GM10248 (cell line): ENCODE data around the gene UTRN.

Experiments used
- CTCF ChIA-PET: fragments of 300-600 bp; sonication (Branson Sonifier 250); formaldehyde crosslinking; extraction: SDS; loops from one replicate; lab custom pipeline; 2021; ENCODE audit warnings: antibody characterized with exemption; lab: Yijun Ruan, JAX
- POLR2A ChIA-PET: fragments of 350-650 bp; sonication (Branson Sonifier 250); formaldehyde crosslinking; extraction: SDS; loops from one replicate; lab custom pipeline; 2020; ENCODE audit warnings: antibody characterized with exemption; lab: Yijun Ruan, JAX
- DNase-seq: peaks from one replicate; pipeline ENCODE4 v3.0.0; 2012; ENCODE audit errors: extremely low spot score
- TF ChIP-seq, protein P1 (sequence below): IDR thresholded peaks from 2 replicates; pipeline ENCODE4 v1.5.1; 2012; ENCODE audit warnings: mild to moderate bottlenecking, low read depth; ENCODE audit errors: extremely low read depth, missing control alignments, control extremely low read depth

UTRN gene

DNA sequence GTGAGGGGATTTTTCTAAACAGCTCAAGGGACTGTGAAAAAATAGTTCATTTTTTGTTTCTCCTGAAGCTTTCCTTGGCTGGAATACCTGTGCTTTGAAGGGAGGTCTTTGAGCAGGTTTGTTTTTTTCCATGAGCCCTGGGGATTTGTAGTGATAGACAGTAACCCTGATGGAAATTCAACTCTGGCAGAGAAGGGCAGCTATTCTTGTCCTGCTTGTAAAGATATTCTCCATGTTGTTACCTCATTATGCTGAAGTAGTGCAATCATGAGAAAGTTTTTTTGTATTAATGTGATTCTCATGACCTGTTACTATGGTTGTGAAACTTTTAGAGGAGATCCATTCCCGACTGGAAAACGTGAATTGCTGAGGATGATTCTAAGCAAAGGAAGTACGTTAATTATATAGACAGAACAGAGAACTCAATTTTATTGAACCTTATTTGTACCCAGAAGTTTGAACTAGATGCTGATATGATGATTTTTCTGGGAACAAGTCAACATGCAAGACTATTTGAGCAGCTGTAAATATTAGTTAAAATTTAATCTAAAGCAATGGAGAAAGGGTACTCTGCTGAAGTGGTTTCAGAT, 12.5 kb downstream of the UTRN start:
- TF ChIP-seq, protein P1, sequence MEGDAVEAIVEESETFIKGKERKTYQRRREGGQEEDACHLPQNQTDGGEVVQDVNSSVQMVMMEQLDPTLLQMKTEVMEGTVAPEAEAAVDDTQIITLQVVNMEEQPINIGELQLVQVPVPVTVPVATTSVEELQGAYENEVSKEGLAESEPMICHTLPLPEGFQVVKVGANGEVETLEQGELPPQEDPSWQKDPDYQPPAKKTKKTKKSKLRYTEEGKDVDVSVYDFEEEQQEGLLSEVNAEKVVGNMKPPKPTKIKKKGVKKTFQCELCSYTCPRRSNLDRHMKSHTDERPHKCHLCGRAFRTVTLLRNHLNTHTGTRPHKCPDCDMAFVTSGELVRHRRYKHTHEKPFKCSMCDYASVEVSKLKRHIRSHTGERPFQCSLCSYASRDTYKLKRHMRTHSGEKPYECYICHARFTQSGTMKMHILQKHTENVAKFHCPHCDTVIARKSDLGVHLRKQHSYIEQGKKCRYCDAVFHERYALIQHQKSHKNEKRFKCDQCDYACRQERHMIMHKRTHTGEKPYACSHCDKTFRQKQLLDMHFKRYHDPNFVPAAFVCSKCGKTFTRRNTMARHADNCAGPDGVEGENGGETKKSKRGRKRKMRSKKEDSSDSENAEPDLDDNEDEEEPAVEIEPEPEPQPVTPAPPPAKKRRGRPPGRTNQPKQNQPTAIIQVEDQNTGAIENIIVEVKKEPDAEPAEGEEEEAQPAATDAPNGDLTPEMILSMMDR: no peak
- CTCF ChIA-PET: no interaction called here
- no peak for DNase-seq
- POLR2A ChIA-PET: no interaction called here

- TF ChIP-seq, protein P1: no peak
- ChIA-PET POLR2A (no interaction called here), CTCF (no interaction called here)
- no peak for DNase-seq
These were observed 13.1 kb downstream of the UTRN start for GRCh38 chr6:144298194-144298593.

DNA sequence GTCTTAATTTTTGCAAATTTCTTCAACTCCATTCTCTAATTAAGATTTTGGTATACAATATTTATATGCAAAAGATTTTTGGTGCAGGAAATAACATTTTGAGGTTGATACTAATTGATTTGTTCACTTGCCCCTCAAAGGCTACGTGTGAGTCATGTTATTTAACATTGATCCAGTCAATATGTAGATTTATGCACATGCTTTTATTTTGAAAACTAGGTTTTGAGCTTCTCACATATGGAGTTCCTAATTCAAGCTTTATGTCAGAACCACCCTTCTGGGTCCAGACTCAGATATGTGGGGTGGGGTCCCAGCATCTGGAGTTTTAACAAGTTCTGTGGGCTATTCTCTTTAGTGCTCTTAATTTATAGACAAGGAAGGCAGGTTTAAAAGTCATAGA, 13.8 kb downstream of the UTRN start:
- ChIA-PET CTCF (no interaction called here), POLR2A (no interaction called here)
- DNase-seq: no peak
- TF ChIP-seq, protein P1: no peak

DNA sequence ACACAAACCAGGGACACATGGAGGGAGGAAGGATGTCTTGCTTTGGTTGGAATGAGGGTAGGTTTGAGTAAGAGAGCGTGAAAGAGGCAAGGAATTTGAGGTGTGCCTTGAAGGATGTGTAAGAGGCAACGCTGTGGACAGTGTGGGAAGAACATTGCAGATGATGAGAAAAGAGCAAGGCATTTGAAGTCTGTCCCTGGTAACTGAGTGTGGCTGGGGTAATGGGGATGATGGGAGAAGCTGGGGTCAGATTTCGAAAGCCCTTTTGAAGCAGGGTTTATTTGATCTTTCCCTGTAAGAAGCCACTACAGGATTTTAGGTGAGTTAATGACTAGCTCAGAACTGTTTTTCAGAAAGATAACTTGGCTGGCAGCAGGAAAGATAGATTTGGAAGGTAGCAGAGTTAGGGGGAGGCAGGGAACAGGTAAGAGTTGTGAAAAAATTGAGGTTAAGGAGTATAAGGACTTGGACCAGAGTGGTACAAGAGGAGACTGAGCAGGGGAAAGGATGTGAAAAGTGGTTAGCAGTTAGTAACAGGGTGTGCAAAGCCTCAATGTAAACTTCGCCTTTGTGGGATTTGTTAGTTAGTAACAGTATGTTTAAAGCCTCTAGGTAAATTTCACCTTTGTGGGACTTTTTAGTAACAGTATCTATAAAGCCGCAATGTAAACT, 17.7 kb downstream of the UTRN start:
- ChIA-PET CTCF (interaction anchor here (1.6 to 1.7 kb wide), 2 partner anchors 12 to 16 kb away, joined by 4 to 5 read pairs; no protein-coding TSS in a partner anchor), POLR2A (no interaction called here)
- TF ChIP-seq, protein P1: no peak
- no peak for DNase-seq

- ChIA-PET POLR2A (no interaction called here), CTCF (interaction anchor here (0.9 to 1.7 kb wide), 6 partner anchors 13 to 729 kb away, joined by 3 to 5 read pairs (median 3); no protein-coding TSS in a partner anchor)
- TF ChIP-seq, protein P1: no peak
These were observed 19.2 kb downstream of the UTRN start for GRCh38 chr6:144304223-144304848.

GRCh38 chr6:144305567-144305966, 20.4 kb downstream of the UTRN start:
- ChIA-PET CTCF (interaction anchor here (1.0 to 2.1 kb wide), 4 partner anchors 12 to 730 kb away, joined by 3 to 8 read pairs (median 4); no protein-coding TSS in a partner anchor), POLR2A (no interaction called here)
- TF ChIP-seq, protein P1: no peak
- DNase-seq: no peak

More at GRCh38 chr6:144304223-144304848, 19.2 kb downstream of the UTRN start:
- no peak for DNase-seq
